Glutamatergic neuron (in vitro differentiated cells): Measurements from ENCODE around the gene PIGL. TPM values are rescaled to one million over a fixed set of nuclear protein-coding genes. Genes with fewer than 3 reads are reported as not detected.

ENCODE experiments used
- DNase-seq: peaks from one replicate; pipeline ENCODE4 v3.0.0; 2022
- H3K27ac Mint-ChIP-seq: one replicate; pipeline ENCODE4 v1.8.0; 2020; ENCODE audit warnings: mild to moderate bottlenecking, mixed read lengths, inconsistent platforms; ENCODE audit not compliant: unreplicated experiment
- H3K27me3 Mint-ChIP-seq: one replicate; pipeline ENCODE4 v1.8.0; 2020; ENCODE audit warnings: mild to moderate bottlenecking, moderate library complexity, mixed read lengths, inconsistent platforms; ENCODE audit not compliant: unreplicated experiment
- H3K36me3 Mint-ChIP-seq: one replicate; pipeline ENCODE4 v1.8.0; 2020; ENCODE audit warnings: mild to moderate bottlenecking, mixed read lengths, inconsistent platforms; ENCODE audit not compliant: unreplicated experiment
- H3K4me1 Mint-ChIP-seq: one replicate; pipeline ENCODE4 v1.8.0; 2020; ENCODE audit warnings: mild to moderate bottlenecking, low read depth, mixed read lengths, inconsistent platforms; ENCODE audit not compliant: unreplicated experiment
- H3K4me3 Mint-ChIP-seq: one replicate; pipeline ENCODE4 v1.8.0; 2020; ENCODE audit warnings: mild to moderate bottlenecking, mixed read lengths, inconsistent platforms; ENCODE audit not compliant: unreplicated experiment
- H3K9me3 Mint-ChIP-seq: one replicate; pipeline ENCODE4 v1.8.0; 2020; ENCODE audit warnings: mild to moderate bottlenecking, moderate library complexity, mixed read lengths, inconsistent platforms; ENCODE audit not compliant: unreplicated experiment
- CTCF ChIP-seq: fragments of 200-600 bp; sonication (generic); IDR thresholded peaks from one replicate; pipeline ENCODE4 v1.5.0; 2021; ENCODE audit not compliant: partially characterized antibody, unreplicated experiment
- total RNA-seq: library from RNA; stranded (reverse); fragmentation: NEBNext Ultra II Directional; extraction: Animal tissue kit (Norgen Biotek cat#: 25700); gene quantifications from one replicate; pipeline ENCODE4 v1.2.1, GENCODE V29; 2021; ENCODE audit not compliant: unreplicated experiment

Gene PIGL
- total RNA-seq, 1 donor from 2014 or later: 37.0 TPM

- H3K4me1 Mint-ChIP-seq: peaks cover 3% of the 10 kb centered on the region
- no peaks in the 10 kb centered on the region for H3K9me3 Mint-ChIP-seq
- H3K27ac Mint-ChIP-seq: no peak overlapping the region
- no peak for TF ChIP-seq CTCF
- peaks cover 3% of the 10 kb centered on the region for H3K36me3 Mint-ChIP-seq
- DNase-seq: no peak
- H3K27me3 Mint-ChIP-seq: no peaks in the 10 kb centered on the region
- no peak overlapping the region for H3K4me3 Mint-ChIP-seq
Observed at GRCh38 chr17:16251556-16251955, 34.5 kb downstream of the PIGL start.

GRCh38 chr17:16254773-16255400 is 37.9 kb downstream of the PIGL start:
- H3K36me3 Mint-ChIP-seq: no peaks in the 10 kb centered on the region
- H3K27me3 Mint-ChIP-seq: no peaks in the 10 kb centered on the region
- DNase-seq: no peak
- H3K9me3 Mint-ChIP-seq: no peaks in the 10 kb centered on the region
- H3K4me3 Mint-ChIP-seq: no peak overlapping the region
- H3K4me1 Mint-ChIP-seq: peaks cover 3% of the 10 kb centered on the region
- TF ChIP-seq CTCF: no peak
- no peak overlapping the region for H3K27ac Mint-ChIP-seq

GRCh38 chr17:16255481-16255921 is 38.5 kb downstream of the PIGL start:
- H3K4me3 Mint-ChIP-seq: no peak overlapping the region
- no peak for DNase-seq
- no peaks in the 10 kb centered on the region for H3K36me3 Mint-ChIP-seq

GRCh38 chr17:16258901-16259300 is 41.9 kb downstream of the PIGL start:
- Mint-ChIP-seq H3K4me3 (no peak overlapping the region), H3K27me3 (no peaks in the 10 kb centered on the region), H3K27ac (no peak overlapping the region), H3K9me3 (no peaks in the 10 kb centered on the region), H3K4me1 (peaks cover 3% of the 10 kb centered on the region), H3K36me3 (no peaks in the 10 kb centered on the region)
- DNase-seq: no peak
- no peak for TF ChIP-seq CTCF

More at GRCh38 chr17:16255481-16255921, 38.5 kb downstream of the PIGL start:
- H3K9me3 Mint-ChIP-seq: no peaks in the 10 kb centered on the region
- H3K27ac Mint-ChIP-seq: no peak overlapping the region
- peaks cover 3% of the 10 kb centered on the region for H3K4me1 Mint-ChIP-seq
- no peak for TF ChIP-seq CTCF
- H3K27me3 Mint-ChIP-seq: no peaks in the 10 kb centered on the region

GRCh38 chr17:16259926-16260325 is 42.9 kb downstream of the PIGL start:
- Mint-ChIP-seq H3K9me3 (no peaks in the 10 kb centered on the region), H3K4me1 (peaks cover 3% of the 10 kb centered on the region), H3K27ac (no peak overlapping the region), H3K27me3 (no peaks in the 10 kb centered on the region), H3K4me3 (no peak overlapping the region), H3K36me3 (no peaks in the 10 kb centered on the region)
- no peak for TF ChIP-seq CTCF
- no peak for DNase-seq
